ENCODE measurements around the gene MYL4.

Gene MYL4

DNA sequence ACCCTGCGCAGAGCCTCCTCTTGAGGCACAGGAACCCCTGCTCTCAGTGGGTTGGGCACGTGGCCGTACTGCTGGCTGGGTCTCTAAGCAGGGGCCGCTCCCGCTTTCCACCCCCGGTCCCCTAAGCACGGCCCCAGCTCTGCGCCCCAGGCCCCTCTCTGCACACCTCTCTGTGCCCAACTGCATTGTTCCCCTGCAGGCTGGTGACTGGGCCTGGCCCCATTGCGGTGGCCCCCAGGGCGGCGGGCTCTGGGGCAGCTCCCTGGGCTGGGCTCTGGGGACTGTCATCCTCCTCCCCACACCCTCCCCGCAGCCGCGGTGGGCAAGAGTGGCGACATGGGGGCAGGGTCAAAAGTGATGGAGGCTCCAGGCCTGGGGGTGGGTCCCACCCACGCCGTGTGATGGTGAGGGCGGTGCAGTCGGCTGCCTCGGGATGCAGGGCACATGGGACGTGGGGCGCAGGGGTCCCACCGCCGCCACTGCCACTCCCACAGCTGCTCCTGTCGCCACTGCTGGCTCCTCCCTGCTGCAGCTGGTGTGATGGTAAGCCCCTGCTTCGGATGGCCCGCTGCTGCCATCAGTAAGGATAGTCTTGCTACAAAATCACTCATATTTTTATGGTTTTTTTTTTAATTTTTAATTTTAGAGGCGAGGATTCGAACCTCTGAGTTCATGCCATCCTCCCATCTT is 29.3 kb downstream of the MYL4 start:
- intact Hi-C loops (cut with DNase I): no loop called here
- DNase-seq: peak in 1 of 10 donors; percentile 76

DNA sequence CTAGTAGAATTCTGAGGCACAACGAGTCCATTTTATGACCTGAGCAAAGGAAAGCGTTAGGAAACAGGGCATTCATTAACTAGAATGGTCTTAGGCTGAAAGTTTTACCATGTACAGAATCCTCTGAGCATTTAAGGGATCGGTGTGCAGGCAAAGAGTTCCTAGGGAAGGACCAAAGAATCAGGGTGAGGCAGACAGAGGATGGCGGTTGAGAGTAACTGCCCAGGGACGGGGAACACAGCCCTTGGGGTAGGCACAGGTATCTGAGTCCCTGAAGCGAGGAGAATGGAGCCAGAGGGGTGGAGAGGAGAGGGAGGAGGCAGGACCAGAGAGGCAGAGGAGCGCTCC is 30.4 kb downstream of the MYL4 start:
- intact Hi-C loops (cut with DNase I): no loop called here
- peak in 1 of 10 donors; percentile 59 for DNase-seq

DNA sequence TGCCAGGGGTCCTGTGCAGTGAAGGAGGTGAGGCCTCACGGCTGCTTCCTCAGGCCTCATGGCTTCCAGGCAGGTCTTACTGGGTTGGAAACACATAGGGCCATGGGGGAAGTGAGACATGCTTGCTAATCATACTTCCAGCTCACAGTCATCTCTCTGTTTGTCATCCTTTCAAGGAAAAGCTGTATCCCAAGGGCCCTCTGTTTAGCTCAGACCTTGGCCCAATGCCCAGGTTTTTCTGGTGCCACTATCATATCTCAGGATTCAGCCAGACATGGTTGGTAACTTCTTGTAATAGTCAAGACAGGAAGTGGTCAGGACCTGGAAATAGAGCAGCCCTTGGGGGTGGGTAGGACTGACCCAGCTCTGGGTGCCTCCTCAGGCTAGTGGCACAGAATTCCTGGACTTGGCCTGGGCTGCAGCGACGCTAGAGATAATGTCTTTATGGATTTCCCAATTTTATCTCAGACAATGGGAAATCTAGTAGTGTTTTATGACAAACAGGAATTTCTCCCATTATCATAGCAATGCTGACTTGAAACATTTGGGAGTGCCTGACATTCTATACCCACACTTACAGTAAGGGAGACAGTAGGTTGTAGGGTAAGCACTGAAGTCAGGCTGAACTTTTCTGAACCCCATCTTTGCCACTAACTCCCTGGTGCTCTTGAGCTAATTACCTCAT is 31.0 kb downstream of the MYL4 start:
- intact Hi-C loops (cut with DNase I): no loop called here
- DNase-seq: peak in 7 of 10 donors; percentile 37 to 89 (median 40)

DNA sequence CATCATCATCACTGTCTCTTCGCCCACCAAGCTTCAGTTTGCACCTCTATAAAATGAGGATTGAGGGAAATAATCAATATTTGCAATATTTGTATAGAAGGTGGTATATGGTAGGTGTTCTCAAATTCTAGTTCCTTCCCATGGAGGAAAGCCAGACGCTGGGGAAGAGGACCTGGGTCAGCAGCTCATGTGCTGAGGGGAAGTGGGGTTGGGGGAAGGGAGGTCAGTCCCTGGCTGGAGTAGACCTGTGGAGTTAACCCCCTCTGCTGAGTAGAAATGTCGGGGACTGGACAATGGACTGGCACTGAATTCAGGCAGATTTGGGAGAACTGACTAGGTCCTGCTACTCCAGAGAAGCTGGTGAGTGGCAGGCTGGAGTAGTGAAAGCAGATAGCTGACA is 31.7 kb downstream of the MYL4 start:
- intact Hi-C loops (cut with DNase I): no loop called here
- DNase-seq: no peak

DNA sequence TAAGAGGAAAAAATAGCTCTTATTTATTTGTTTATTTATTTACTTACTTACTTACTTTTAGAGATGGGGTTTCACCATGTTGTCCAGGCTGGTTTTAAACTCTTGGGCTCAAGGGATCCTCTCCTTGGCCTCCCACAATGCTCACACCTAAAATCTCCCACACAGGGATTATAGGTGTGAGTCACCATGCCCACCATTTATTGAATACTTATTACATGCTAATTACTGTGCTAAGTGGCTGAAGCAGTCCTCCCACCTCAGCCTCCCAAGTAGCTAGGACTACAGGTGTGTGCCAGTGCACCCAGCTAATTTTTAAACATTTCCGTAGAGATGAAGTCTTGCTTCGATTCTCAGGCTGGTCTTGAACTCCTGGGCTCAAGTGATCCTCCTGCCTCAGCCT is 33.5 kb downstream of the MYL4 start:
- DNase-seq: no peak
- intact Hi-C loops (cut with DNase I): no loop called here

DNA sequence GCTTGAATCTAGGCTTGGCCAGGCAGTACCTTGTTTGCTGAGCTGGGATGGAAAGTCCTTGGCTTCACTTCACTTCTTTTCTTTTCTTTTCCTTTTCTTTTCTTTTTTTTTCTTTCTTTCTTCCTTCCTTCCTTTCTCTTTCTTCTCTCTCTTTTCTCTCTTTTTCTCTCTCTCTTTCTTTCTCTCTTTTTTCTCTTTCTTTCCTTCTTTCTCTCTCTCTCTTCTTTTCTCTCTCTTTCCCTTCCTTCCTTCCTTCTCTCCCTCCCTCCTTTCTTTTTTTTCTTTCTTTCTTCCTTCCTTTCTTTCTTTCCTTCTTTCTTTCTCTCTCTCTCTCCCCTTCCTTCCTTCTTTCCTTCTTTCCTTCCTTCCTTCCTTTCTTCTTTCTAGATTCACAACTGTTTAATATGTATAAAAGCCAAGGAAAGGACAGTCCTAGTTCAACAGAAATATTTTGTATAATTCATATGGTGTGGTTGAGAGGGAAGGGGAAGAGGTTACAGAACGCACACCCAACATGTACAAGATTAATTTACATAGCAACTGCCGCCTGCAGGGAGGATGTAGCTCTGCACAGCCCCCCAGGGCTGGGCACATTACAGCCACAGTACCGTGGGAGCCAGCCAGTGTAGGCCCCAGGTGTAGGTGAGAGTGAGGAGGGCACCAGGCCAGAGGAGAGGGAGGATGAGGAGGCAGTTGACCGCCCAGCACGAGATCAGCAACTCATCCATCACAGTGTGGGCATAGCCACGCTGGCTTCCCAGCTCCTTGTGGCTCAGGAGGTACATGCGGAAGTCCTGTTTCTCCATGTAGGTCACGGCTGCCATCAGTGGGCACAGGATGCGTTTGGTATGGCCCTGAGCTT is 34.8 kb downstream of the MYL4 start:
- DNase-seq: no peak
- intact Hi-C loops (cut with DNase I): no loop called here

DNA sequence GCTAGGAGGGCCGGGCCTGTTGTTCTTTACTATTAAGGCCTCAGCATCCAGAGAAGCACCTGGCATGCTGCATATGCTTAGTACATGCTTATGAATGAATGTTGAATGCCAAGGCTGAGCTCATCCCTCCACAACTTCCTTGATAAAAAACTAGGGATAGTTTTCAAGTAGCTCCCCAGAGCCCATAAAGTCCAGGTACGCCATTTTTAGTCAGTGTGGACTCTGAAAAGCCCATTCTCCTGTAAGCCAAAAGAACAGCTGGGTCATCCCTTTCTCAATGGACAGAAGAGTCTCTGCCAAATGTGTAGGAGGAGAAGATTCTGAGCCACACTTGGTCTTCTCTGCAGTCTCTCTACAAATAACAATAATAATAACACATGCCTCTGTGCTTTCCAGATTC is 35.5 kb downstream of the MYL4 start:
- intact Hi-C loops (cut with DNase I): no loop called here
- no peak for DNase-seq

DNA sequence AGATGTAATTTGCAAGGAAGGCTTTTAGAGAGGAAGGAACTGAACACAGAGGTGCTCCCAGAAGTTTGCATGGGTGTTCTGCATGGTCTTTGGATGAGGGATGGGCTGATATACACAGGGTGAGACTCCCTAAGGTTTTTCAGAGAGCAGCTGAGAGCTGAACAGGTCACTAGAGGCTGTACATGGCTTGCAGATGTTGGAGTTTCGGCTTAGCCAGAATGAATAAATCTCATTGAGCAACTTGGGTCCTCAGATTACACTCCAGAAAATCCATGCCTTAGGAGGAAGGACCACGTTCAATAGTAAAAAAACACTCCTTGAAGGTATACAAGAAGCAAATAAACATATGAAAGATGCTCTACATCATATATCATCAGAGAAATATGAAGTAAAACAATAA is 37.0 kb downstream of the MYL4 start:
- intact Hi-C loops (cut with DNase I): no loop called here
- DNase-seq: no peak

DNA sequence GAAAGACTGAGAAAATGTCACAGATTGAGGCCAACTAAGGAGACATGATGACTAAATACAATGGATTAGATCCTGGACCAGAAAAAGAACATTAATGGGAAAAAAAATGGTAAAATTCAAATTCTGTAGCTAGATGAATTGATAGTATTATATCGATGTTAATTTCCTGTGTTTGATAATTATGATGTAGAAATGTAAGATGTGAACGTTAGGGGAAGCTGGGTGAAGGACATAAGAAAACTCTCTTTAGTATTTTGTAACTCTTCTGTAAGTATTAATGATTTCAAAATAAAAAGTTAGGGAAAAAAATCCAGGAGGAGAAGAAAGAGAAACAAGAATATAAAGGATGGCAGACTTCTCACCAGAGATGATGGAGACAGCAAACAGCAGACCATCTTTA is 41.7 kb downstream of the MYL4 start:
- intact Hi-C loops (cut with DNase I): no loop called here
- DNase-seq: no peak

DNA sequence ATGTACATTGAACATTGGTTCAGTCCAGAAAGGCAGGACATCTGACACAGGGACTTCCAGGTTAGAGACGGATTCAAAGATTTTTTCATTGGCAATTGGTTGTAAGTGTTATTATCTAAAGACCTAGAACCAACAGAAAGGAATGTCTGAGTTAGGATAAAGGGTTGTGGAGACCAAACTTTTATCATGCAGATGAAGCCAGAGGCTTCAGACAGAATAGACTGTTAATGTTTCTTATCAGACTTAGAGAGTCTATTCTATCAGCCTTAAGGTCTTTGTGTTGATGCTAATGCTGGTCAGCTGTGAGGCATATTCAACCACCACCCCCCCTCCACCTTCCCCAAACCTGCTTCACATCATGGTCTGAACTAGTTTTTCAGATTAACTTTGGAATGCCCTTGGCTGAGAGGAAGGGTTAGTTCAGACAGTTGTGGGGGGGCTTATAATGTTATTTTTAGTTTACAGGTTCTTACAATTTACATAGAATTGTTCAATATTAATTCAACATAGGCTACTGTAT is 42.3 kb downstream of the MYL4 start:
- no peak for DNase-seq
- intact Hi-C loops (cut with DNase I): no loop called here

DNA sequence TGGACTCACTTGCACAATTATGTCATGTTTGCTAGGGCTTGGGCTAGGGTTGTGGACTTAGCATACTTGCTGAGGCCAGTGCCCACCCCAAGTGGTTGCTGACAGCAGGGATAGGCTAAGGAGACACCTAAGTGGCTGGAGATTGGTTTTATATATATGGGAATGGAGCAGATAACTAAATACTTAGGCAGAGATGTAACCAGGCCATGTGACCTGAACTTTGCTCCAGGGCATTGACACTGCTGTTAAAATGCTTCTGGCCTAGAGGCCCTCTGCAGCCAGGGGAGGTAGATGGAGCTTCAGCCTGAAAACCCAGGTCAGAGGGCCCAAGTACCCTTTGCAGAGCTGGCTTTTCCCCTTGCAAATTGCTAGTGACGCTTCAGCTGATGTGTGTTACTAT is 43.1 kb downstream of the MYL4 start:
- intact Hi-C loops (cut with DNase I): no loop called here
- no peak for DNase-seq

DNA sequence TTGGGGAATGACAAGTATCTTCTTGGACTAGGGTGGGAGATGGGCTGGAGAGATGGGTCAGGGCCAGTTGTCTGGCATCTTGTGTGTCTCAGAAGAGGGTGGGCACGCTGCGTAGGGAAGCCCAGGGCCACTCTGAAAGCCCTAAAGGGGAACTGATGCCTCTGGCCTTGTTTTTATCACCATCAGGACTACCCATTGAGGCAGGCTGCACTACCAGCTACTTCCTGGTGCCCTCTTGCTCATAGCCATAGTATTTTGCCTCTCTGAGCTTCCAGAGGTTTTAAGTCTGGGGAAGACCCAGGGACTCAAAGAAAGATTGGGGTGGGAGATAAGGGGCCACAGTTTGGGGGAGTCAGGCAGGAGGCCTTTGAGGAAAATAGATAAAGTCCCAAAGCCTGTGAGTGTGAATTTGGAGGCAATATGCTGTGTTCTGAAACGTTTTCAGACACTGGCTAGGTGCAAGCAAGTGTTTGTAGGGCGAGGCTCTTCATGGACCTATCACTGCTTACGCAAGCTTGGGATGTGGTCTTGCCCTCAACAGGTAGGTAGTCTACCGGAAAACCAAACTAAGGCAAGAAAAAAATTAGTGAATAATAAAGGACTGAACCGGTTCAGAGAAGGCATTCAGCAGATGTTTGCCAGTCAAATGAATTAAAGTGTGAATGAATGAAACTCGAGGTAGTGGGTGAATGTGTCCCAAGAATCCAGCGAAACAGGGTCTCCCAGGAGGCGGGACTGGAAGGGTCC is 43.8 kb downstream of the MYL4 start:
- intact Hi-C loops (cut with DNase I): no loop called here
- DNase-seq: no peak

DNA sequence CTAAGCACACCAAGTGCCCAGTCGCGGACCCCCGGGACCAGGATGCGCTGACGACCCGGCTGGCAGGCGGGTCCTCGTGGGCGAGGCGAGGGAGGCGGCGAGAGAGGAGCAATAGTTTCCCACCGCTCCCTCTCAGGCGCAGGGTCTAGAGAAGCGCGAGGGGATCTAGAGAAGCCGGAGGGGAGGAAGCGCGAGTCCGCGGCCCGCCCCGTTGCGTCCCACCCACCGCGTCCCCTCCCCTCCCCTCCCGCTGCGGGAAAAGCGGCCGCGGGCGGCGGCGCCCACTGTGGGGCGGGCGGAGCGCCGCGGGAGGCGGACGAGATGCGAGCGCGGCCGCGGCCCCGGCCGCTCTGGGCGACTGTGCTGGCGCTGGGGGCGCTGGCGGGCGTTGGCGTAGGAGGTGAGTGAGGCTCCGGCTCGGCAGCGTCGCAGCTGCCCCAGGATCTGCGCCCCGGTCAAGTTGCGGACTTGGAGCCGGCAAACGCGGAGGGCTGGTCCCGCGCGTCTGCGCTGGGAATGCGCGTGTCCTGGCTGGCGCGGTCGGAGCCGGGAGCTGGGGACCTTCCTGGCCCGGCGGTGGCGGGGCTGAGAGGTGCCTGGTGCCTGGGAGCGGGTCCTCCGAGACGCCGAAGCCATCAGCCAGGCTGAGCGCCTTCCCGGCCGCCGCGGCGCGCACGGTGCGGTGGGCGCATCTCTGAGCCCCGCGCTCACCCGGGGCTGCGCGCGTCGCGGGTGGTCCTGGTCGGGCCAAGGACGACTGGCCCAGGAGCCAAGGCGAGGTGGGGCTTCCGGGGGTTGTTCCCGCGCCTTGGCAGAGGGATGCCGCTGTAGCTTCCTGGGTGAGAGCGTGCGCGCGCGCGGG is 44.6 kb downstream of the MYL4 start, which contains the start of gene ITGB3:
ITGB3 (plus strand) TSS at position 287 of the 862 bp plus-strand sequence; CDS start at position 322, 35 bp downstream.
- intact Hi-C loops (cut with DNase I): no loop called here
- peak in 8 of 10 donors; percentile 23 to 92 (median 59) for DNase-seq

DNA sequence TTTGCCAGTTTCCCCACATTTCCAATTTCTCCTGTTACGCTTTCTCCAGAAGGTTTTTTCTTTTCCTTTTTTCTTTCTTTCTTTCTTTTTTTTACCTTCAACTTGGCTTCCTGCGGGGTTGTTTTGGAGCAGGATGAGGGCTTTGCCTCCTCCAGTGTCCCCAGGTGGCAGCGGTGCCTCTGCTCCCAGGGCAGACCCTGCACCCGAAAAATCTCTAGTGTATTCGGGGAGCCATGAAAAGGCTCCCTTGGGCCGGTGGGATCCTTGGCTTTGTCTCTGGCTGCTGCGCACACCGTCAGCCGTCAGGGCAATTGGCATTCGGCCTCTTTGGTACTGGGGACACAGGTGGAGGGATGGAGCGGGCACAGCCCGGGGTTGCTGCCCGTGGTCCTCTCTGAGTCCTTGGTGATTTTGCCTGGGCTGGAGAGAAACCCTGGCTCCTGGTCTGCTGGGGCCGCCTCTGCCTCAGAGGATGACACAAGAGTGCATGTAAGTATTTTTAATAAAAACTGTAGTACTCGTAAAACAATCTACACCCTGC is 45.3 kb downstream of the MYL4 start:
- intact Hi-C loops (cut with DNase I): no loop called here
- no peak for DNase-seq

DNA sequence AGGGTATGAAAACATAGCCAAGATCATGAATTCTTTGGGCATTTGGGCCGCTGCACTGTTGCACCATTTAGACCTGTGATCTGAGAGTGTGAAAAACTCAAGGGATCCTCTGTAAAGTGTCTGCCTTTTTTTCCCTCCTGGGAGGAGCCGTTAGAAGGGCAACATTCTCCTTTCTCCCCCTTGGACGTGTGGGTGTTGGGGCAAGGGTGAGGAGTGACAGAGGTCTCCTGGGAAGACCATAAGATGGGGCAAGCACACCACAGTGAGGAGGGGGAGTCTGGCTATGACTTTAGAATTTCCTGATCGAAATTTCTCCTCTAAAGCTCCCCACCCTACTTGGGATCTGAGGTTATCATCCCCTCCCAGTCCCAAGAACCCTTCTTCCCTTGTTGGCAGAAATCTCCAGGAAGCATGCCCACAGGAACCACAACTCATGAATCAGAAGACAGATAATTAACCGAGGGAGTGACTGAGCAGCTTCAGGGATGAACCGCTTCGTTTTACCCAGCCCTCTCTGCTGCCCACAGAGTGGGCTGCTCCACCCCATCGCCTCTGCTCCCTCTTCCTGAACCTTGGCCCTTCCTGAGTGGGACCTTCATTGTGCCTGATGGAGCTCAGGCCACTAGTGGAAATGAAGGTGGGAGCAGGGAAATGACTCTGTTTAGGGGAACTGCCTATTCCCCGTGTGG is 48.6 kb downstream of the MYL4 start:
- no peak for DNase-seq
- intact Hi-C loops (cut with DNase I): no loop called here

DNA sequence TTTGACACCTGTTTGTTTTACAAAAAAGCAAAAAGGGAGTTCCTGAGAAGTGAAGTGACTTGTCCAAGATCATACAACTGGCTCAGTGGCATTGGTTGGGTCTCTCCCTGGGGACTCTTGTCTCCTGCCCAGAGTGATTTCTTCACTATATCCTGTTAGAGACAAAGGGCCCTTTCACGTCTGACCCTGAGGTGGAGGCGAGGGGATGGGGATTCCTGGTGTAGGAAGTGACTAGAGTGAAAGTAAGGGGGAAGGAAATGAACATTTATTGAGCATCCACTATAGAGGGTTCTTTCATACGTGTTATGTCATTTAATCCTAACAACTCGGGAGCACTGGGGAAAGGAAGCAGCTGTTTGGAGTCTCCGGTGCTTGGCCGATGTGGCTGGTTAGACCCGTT is 53.4 kb downstream of the MYL4 start:
- intact Hi-C loops (cut with DNase I): no loop called here
- DNase-seq: no peak

DNA sequence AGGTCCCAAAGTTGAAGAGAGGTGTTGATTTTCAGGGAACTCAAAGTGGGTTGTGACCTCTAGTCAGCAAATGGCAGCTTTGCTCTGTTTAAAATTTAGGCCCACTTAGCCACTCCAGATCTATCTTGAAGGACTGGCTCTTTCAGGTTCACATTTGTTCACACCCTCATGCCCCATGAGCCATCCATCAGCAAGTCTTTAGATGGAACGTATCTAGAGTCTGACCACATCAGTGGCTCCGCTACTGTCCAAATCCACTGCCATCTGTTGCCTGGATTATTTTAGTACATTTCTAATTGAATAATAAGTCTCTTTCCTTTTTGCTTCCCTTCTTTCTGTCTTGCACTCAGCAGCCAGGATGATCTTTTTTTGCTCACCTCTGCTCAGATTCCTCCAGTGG is 55.0 kb downstream of the MYL4 start:
- intact Hi-C loops (cut with DNase I): no loop called here
- no peak for DNase-seq

DNA sequence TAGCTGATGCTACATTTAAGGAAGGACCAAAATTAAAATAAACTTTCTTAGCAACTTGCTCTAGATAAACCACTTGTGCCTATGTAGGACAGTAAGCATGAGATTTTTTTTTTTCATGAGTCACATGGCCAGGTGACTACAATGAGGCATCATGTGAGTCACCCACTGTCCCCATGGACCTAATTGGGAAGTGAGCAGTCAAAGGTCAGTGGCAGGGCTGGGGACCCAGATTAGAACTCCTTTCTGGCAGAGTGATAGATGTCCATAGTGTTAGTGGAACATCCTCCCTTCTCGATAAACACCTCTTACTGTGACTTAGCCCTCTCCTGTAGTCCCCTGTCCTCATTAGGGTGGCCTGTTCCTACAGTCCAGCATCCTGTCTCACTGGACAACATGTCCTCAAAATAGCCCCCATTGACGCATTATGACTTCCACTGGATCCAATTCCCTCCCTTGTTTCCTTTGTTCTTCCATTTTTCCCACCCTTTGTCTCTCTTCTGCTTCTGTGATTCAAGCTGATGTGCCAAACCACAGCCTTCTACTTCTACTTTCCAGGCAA is 56.9 kb downstream of the MYL4 start:
- intact Hi-C loops (cut with DNase I): no loop called here
- no peak for DNase-seq
